ENCODE data around the gene SHCBP1L. TPM values are rescaled to one million over a fixed set of nuclear protein-coding genes. Genes with fewer than 3 reads are reported as not detected.

Gene SHCBP1L
- total RNA-seq, 1 donor from 2014 or later = 0.17 TPM

- DNase-seq (ENCODE audit: low read depth) = no peak
- TF ChIP-seq CTCF (conservative IDR thresholded peaks at IDR 0.05; ENCODE audit: low read depth, low read length) = no peak
- H3K4me3 ChIP-seq (ENCODE audit: low read depth, low read length) = no peak overlapping the region
Measured at GRCh38 chr1:182993746-182994145, 40.8 kb upstream of the SHCBP1L start.

GRCh38 chr1:182990413-182991144, 37.6 kb upstream of the SHCBP1L start:
- DNase-seq (ENCODE audit: low read depth) = no peak
- H3K4me3 ChIP-seq (ENCODE audit: low read depth, low read length) = no peak overlapping the region

GRCh38 chr1:182985876-182986275, 32.9 kb upstream of the SHCBP1L start:
- TF ChIP-seq CTCF (conservative IDR thresholded peaks at IDR 0.05; ENCODE audit: low read depth, low read length) = no peak
- no peak overlapping the region for H3K4me3 ChIP-seq (ENCODE audit: low read depth, low read length)
- no peak for DNase-seq (ENCODE audit: low read depth)

More at GRCh38 chr1:182990413-182991144, 37.6 kb upstream of the SHCBP1L start:
- no peak for TF ChIP-seq CTCF (conservative IDR thresholded peaks at IDR 0.05; ENCODE audit: low read depth, low read length)

GRCh38 chr1:182984621-182985020, 31.7 kb upstream of the SHCBP1L start:
- no peak overlapping the region for H3K4me3 ChIP-seq (ENCODE audit: low read depth, low read length)
- no peak for DNase-seq (ENCODE audit: low read depth)
- no peak for TF ChIP-seq CTCF (conservative IDR thresholded peaks at IDR 0.05; ENCODE audit: low read depth, low read length)

- DNase-seq (ENCODE audit: low read depth) = no peak
- H3K4me3 ChIP-seq (ENCODE audit: low read depth, low read length) = no peak overlapping the region
- no peak for TF ChIP-seq CTCF (conservative IDR thresholded peaks at IDR 0.05; ENCODE audit: low read depth, low read length)
Measured at GRCh38 chr1:182984138-182984537, 31.2 kb upstream of the SHCBP1L start.

- TF ChIP-seq CTCF (conservative IDR thresholded peaks at IDR 0.05; ENCODE audit: low read depth, low read length) = no peak
- DNase-seq (ENCODE audit: low read depth) = no peak
- H3K4me3 ChIP-seq (ENCODE audit: low read depth, low read length) = no peak overlapping the region
Measured at GRCh38 chr1:182978151-182978853, 25.3 kb upstream of the SHCBP1L start.

Data from epithelial cell of proximal tubule (primary cell).